Erythroblast (primary cell): ENCODE measurements around the gene SLCO1B3.
A peak's percentile ranks its signal among the peaks of the same experiment; 100 is the strongest.
"Not testable (repeated sequence)": the region's sequence is repeated elsewhere in the genome, so short reads cannot be mapped to it uniquely, and the experiment has no call there.

ENCODE experiments used
- DNase-seq, 2 experiments: peaks; one replicate each; lab custom pipeline; 2025; lab: John Stamatoyannopoulos, UW
- GATA1 ChIP-seq: IDR thresholded peaks from 2 replicates; pipeline ENCODE4 v1.6.1; 2011; ENCODE audit warnings: low read depth, mild to moderate bottlenecking, control low read depth, low read length, moderate library complexity
- POLR2A ChIP-seq: IDR thresholded peaks from 2 replicates; pipeline ENCODE4 v1.6.1; 2011; ENCODE audit warnings: mild to moderate bottlenecking, low read length

SLCO1B3 gene, protein sequence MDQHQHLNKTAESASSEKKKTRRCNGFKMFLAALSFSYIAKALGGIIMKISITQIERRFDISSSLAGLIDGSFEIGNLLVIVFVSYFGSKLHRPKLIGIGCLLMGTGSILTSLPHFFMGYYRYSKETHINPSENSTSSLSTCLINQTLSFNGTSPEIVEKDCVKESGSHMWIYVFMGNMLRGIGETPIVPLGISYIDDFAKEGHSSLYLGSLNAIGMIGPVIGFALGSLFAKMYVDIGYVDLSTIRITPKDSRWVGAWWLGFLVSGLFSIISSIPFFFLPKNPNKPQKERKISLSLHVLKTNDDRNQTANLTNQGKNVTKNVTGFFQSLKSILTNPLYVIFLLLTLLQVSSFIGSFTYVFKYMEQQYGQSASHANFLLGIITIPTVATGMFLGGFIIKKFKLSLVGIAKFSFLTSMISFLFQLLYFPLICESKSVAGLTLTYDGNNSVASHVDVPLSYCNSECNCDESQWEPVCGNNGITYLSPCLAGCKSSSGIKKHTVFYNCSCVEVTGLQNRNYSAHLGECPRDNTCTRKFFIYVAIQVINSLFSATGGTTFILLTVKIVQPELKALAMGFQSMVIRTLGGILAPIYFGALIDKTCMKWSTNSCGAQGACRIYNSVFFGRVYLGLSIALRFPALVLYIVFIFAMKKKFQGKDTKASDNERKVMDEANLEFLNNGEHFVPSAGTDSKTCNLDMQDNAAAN

DNA sequence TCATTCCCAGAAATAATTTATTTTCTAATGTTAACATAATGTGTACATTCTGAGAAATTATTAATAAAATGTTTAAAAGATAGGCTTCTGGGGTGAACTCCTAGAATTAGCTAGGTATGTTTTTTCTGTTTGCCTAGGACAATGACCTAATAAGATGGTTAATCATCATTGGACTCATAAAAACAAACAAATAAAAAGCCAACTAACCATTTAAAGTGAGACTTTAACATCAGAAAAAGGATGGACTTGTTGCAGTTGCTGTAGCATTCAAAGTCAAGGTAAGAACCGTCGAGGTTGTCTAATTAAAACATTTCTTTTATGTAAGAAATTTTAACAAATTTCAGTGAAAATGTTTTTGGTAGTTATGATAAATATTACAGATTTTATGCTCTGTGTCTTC lies at the start of gene SLCO1B3:
SLCO1B3 (plus strand) TSS at position 219 of the 400 bp plus-strand sequence. CDS start 5,034 bp downstream, outside the sequence.
- no peak for TF ChIP-seq GATA1
- no peak for DNase-seq

DNA sequence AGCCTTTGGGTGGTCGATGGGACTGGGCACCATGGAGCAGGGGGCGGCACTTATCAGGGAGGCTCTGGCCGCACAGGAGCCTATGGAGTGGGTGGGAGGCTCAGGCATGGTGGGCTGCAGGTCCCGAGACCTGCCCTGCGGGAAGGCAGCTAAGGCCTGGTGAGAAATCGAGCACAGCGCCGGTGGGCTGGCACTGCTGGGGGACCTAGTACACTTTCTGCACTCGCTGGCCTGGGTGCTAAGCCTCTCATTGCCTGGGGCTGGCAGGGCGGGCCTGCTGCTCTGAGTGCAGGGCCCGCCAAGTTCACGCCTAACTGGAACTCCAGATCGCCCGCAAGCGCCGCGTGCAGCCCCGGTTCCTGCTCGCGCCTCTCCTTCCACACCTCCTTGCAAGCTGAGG lies 33.1 kb upstream of the SLCO1B3 start:
- TF ChIP-seq GATA1: no peak
- TF ChIP-seq POLR2A: no peak
- no peak for DNase-seq

DNA sequence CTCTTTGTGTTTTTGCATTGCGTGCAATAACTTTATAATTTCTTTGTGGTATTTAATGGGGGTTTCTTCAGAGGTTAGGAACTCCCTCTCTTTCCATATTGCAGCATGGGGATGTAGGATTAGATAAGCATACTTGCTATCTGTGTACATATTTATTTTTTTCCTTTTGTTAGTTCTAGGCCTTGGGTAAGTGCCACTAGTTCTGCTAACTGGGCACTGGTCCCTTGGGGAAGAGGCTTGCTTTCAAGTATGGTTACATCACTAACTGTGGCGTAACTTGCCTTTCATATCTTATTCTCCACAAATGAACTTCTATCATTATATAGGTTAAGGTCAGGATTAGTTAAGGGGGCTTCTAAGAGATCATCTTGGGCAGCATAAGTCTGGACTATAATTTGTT lies 31.5 kb upstream of the SLCO1B3 start:
- DNase-seq: no peak
- no peak for TF ChIP-seq GATA1
- no peak for TF ChIP-seq POLR2A

DNA sequence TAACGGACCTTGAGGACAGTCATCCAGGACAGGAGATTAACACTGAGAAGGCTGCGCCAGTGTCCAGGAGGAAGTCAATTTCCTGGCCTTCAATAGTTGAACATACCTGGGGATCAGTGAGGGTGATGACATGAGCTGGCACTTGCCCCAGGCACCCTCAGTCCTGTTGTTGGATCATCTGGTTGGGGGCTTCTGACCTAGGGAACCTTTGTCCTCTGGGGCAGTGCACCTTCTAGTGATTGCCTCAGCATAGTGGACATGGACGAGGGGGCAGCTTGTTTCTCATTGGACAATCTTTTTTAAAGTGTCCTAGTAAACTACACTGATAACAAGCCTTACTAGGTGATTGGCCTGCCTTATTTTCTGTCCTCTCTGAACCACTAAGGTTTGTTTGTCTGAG lies 30.5 kb upstream of the SLCO1B3 start:
- DNase-seq: not testable (repeated sequence)

DNA sequence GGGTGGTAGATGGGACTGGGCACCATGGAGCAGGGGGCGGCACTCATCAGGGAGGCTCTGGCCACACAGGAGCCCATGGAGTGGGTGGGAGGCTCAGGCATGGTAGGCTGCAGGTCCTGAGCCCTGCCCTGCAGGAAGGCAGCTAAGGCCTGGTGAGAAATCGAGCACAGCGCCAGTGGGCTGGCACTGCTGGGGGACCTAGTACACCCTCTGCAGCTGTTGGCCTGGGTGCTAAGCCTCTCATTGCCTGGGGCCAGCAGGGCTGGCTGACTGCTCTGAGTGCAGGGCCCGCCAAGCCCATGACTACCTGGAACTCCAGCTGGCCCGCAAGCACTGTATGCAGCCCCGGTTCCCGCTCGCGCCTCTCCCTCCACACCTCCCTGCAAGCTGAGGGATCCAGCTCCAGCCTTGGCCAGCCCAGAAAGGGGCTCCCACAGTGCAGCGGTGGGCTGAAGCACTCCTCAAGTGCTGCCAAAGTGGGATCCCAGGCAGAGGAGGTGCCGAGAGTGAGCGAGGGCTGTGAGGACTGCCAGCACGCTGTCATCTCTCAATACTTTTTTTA lies 26.6 kb upstream of the SLCO1B3 start:
- DNase-seq: not testable (repeated sequence)

DNA sequence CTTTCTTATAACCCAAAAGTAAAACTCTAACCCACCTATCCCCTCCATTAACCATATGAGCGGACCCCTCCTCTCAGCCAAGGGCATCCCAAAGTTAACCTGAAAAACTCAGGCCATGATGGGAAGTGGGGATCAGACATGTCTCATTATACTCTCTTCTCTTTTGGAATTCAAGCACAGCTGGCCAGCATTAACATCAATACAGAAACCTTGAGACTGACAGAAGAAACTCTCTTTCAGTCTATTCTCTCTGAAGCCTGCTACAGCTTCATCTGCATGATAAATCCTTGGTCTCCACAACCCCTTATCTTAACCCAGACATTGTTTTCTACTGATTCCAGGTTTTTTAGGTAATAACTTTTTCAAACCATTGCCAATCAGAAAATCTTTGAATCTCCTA lies 17.5 kb upstream of the SLCO1B3 start:
- TF ChIP-seq GATA1 (no peak), POLR2A (no peak)
- no peak for DNase-seq

DNA sequence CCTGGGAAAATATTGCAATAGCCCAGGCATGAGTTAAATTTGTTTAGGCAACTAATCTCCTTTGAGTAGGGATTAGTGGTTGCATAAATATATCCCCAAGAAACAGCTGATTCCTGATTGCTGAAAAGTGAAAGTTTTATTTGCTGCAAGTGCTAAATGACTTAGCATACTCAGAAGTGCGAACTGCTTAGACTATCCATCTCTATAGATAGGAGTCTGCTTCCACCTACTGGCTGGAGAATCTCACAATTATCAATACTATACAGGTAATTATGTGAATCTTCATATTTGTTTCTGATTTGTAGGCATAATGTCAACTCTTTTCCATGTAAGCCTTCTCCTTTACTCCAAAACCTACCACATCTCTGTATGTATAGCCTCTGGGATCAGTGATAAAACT lies 12.0 kb upstream of the SLCO1B3 start:
- TF ChIP-seq POLR2A (no peak), GATA1 (no peak)
- DNase-seq: peak; percentile 6 to 9

DNA sequence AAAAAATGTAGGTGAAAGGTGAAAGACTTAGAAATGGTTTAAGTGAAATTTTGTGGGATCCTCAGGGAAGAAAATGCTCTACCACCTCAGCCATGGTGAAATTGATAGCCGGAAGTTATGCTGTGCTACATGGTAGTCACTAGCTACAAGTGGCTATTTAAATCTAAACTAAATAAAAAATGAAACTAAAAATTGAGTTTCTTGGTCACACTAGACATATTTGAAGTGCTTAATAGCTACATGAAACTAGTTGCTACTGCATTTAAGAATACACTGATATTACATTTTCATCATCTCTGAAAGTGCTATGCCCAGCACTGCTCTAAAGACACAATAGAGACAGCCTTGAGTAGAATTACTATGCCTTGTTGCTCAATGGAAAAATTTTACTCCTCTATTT lies 10.3 kb upstream of the SLCO1B3 start:
- TF ChIP-seq GATA1 (no peak), POLR2A (no peak)
- DNase-seq: no peak

DNA sequence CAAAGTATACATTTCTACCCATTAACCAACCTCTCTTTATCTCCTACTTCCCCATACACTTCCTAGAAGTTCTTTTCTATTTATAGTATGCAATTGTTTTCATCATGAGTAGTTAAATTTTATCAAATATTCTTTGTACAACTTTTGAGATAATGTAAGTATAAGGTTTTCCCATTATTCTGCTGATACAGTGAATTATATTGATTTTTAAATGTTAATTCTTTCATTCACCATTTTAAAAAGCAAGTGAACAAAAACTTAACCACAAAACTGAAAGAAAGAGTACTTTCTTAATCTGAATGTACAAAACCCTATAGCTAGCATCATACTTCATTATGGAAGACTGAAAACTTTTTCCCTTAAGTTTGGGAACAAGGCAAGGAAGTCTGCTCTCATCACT lies 9.5 kb upstream of the SLCO1B3 start:
- TF ChIP-seq POLR2A (no peak), GATA1 (no peak)
- DNase-seq: no peak

DNA sequence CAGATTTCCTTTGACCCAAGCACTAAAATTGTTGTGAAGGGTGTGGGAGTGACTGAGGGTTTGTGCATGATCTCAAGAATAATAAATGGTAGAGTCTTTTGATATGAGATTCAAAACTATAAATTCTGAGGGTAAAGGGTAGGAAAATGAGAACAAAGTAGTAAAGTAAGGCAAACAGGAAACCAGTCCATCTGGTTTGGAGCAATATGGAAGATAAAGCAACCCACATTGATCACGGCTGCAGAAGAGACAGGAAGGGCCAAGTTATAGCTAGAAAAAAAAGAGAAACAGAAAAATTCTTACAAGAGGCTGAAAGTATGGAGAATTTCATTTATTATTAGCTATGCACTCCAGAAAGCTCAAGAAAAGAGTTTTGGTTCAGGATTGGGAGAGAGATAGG lies 4.6 kb upstream of the SLCO1B3 start:
- TF ChIP-seq POLR2A (no peak), GATA1 (no peak)
- DNase-seq: no peak

DNA sequence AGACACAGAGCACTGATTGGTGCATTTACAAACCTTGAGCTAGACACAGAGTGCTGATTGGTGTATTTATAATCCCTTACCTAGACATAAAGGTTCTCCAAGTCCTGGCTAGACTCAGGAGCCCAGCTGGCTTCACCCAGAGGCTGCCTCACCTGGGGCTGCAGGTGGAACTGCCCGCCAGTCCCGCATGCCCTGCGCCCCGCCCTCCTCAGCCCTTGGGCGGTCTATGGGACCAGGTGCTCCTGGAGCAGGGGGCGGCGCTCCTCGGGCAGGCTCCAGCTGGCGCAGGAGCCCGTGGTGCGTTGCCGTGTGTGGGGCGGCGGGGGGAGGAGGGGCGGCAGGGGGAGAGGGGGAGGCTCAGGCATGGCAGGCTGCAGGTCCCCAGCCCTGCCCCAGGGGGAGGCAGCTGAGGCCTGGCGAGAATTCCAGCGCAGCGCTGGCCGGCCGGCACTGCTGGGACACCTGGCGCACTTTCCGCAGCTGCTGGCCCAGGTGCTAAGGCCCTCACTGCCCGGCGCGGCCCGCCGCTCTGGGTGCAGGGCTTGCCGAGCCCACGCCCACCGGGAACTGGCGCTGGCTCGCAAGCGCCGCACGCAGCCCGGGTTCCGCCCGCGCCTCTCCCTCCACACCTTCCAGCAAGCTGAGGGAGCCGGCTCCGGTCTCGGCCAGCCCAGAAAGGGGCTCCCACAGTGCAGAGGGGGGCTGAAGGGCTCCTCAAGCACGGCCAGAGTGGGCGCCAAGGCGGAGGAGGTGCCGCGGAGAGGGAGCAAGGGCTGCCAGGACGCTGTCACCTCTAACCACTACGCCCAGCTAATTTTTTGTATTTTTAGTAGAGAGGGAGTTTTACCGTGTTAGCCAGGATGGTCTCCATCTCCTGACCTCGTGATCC lies 3.1 kb upstream of the SLCO1B3 start:
- DNase-seq: no peak
- no peak for TF ChIP-seq POLR2A
- TF ChIP-seq GATA1: no peak

DNA sequence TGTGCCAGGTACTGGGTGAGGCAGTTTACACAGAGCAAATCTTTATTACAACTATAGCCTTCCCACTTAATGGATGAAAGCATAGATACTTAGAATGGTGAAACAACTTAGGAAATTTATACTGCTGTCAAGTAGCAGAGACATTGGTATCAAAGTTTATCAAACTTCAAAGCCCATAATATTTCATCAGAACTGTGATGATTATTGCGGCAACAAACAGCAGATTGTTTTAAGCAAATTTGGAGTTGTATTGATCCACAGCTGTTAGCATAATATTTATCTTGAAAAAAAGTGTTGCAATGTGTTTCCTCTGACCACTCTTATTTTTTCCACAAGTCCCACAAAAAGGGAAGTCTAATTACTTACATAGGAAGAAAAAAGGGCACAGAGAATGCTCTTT lies 2.0 kb upstream of the SLCO1B3 start:
- TF ChIP-seq POLR2A (no peak), GATA1 (no peak)
- DNase-seq: no peak

DNA sequence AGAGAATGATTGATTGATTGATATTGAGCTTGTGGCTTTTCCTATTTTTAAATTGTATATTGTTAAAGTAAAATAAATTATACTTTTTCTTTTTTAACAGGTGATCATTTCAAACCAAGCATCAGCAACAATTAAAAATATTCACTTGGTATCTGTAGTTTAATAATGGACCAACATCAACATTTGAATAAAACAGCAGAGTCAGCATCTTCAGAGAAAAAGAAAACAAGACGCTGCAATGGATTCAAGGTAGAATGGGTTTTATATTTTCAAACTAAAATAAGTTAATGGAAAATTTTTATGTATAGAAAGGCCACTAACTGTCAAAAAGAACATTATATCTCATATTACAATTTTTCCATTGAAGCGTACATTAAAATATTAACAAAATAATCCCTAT lies 5.1 kb downstream of the SLCO1B3 start:
- no peak for TF ChIP-seq POLR2A
- TF ChIP-seq GATA1: no peak
- DNase-seq: no peak

DNA sequence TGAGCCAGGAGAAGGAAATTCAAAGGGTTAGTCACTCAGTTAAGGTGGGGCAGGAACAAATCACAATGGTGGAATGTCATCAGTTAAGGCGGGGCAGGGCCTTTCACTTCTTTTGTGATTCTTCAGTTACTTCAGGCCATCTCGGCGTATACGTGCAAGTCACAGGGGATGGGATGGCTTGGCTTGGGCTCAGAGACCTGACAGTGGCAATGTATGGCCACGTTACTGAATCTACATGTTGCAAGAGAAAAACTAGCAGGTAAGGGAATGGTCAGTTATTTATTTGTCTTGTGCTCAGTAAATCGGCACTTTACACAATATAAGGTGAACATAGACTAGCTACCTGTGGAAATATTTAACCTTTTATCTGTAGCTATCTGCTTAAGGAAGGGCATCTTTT lies 11.9 kb downstream of the SLCO1B3 start:
- DNase-seq: no peak
- TF ChIP-seq POLR2A (no peak), GATA1 (no peak)
